ENCODE results near the gene SMOC2. TPM values are rescaled to one million over a fixed set of nuclear protein-coding genes. Genes with fewer than 3 reads are reported as not detected.

The SMOC2 gene
- total and polyA plus RNA-seq, 7 donors: 12.3 to 90.3 (median 22.8) TPM

GRCh38 chr6:168518867-168519266 lies 77.9 kb downstream of the SMOC2 start:
- DNase-seq: no peak
- intact Hi-C loops (cut with DNase I): no loop called here
- ATAC-seq: no peak
- WGBS, 3 donors: 81 to 99% (median 97%) methylated on average over 21 of the region's 21 CpGs
- Histone ChIP-seq H3K27ac (no peak overlapping the region), H3K27me3 (ENCODE audit: insufficient read depth in 3 of 3, low read length in 2 of 3) (peaks cover 0 to 2% (median 0%) of the 10 kb centered on the region in 3 donors), H3K9me3 (no peaks in the 10 kb centered on the region), H3K36me3 (ENCODE audit: insufficient read depth in 1 of 2, low read depth in 1 of 2) (no peaks in the 10 kb centered on the region), H3K4me3 (no peak overlapping the region), H3K4me1 (no peaks in the 10 kb centered on the region)
- TF ChIP-seq CTCF (IDR thresholded peaks at IDR 0.05): no peak

GRCh38 chr6:168520233-168520632 lies 79.2 kb downstream of the SMOC2 start:
- no peak for TF ChIP-seq CTCF (IDR thresholded peaks at IDR 0.05)
- 82 to 86% (median 84%) methylated on average over 10 of the region's 10 CpGs for WGBS, 3 donors
- no peak for ATAC-seq
- no peak for DNase-seq
- Histone ChIP-seq H3K9me3 (no peaks in the 10 kb centered on the region), H3K4me1 (no peaks in the 10 kb centered on the region), H3K4me3 (no peak overlapping the region), H3K27ac (no peak overlapping the region), H3K27me3 (ENCODE audit: insufficient read depth in 3 of 3, low read length in 2 of 3) (peaks cover 0 to 2% (median 0%) of the 10 kb centered on the region in 3 donors), H3K36me3 (ENCODE audit: insufficient read depth in 1 of 2, low read depth in 1 of 2) (no peaks in the 10 kb centered on the region)
- intact Hi-C loops (cut with DNase I): no loop called here

GRCh38 chr6:168524571-168525001 lies 83.6 kb downstream of the SMOC2 start:
- no peaks in the 10 kb centered on the region for H3K9me3 ChIP-seq
- peak; percentile 52 to 67 for DNase-seq
- H3K4me3 ChIP-seq: no peak overlapping the region
- peaks cover 0 to 3% (median 0%) of the 10 kb centered on the region in 3 donors for H3K27me3 ChIP-seq (ENCODE audit: insufficient read depth in 3 of 3, low read length in 2 of 3)
- no peak overlapping the region for H3K27ac ChIP-seq
- intact Hi-C loops (cut with DNase I): no loop called here
- no peak for TF ChIP-seq CTCF (IDR thresholded peaks at IDR 0.05)
- H3K36me3 ChIP-seq (ENCODE audit: insufficient read depth in 1 of 2, low read depth in 1 of 2): no peaks in the 10 kb centered on the region
- 58 to 67% (median 62%) methylated on average over 13 of the region's 13 CpGs for WGBS, 3 donors
- ATAC-seq: peak in 2 of 4 donors; percentile 42 to 54
- H3K4me1 ChIP-seq: no peaks in the 10 kb centered on the region

GRCh38 chr6:168525114-168525513 lies 84.1 kb downstream of the SMOC2 start:
- Histone ChIP-seq H3K4me3 (no peak overlapping the region), H3K27me3 (ENCODE audit: insufficient read depth in 3 of 3, low read length in 2 of 3) (peaks cover 0 to 3% (median 0%) of the 10 kb centered on the region in 3 donors), H3K36me3 (ENCODE audit: insufficient read depth in 1 of 2, low read depth in 1 of 2) (no peaks in the 10 kb centered on the region), H3K9me3 (no peaks in the 10 kb centered on the region), H3K4me1 (no peaks in the 10 kb centered on the region), H3K27ac (no peak overlapping the region)
- ATAC-seq (no peak), DNase-seq (peak in 1 of 2 donors; percentile 64)
- WGBS, 3 donors: 76 to 92% (median 81%) methylated on average over 8 of the region's 8 CpGs
- intact Hi-C loops (cut with DNase I): no loop called here
- TF ChIP-seq CTCF (IDR thresholded peaks at IDR 0.05): no peak

Measured in psoas muscle (tissue), 8 donors.